Measurements from ENCODE around the gene ABR.

The ABR gene

GRCh38 chr17:1208966-1209365, 29.2 kb upstream of the ABR start:
- 97% methylated on average over 6 of the region's 6 CpGs for WGBS
- no peak overlapping the region for H3K18ac ChIP-seq (ENCODE audit: low read depth in 1 of 2, low read length in 2 of 2)

GRCh38 chr17:1206026-1206777, 26.4 kb upstream of the ABR start:
- no peak overlapping the region for H3K4me2 ChIP-seq (ENCODE audit: low read length, poor library complexity, severe bottlenecking)
- no peak overlapping the region for H2AK5ac ChIP-seq (ENCODE audit: low read length, severe bottlenecking)
- H3K4me3 ChIP-seq (ENCODE audit: insufficient read depth in 1 of 2, low read depth in 1 of 2, low read length in 2 of 2) = no peak overlapping the region
- H3K4ac ChIP-seq (ENCODE audit: low read depth in 1 of 2, low read length in 2 of 2) = no peak overlapping the region
- H3K23ac ChIP-seq (ENCODE audit: low read length in 2 of 2) = no peak overlapping the region
- H3K27ac ChIP-seq (ENCODE audit: low read length, poor library complexity, severe bottlenecking) = no peak overlapping the region
- no peaks in the 10 kb centered on the region for H3K9me3 ChIP-seq (ENCODE audit: control insufficient read depth, low read length)
- H3K36me3 ChIP-seq (ENCODE audit: control insufficient read depth in 1 of 2, insufficient read depth in 2 of 2, low read depth in 1 of 2, low read length in 2 of 2) = no peaks in the 10 kb centered on the region
- no peak overlapping the region for H3K14ac ChIP-seq (ENCODE audit: low read length in 2 of 2)
- no peak overlapping the region for H2AFZ ChIP-seq (ENCODE audit: low read depth, low read length)
- H4K8ac ChIP-seq (ENCODE audit: low read length) = no peak overlapping the region
- H3K18ac ChIP-seq (ENCODE audit: low read depth in 1 of 2, low read length in 2 of 2) = no peak overlapping the region
- peaks cover 15 to 21% of the 10 kb centered on the region in 2 experiments for H3K27me3 ChIP-seq (ENCODE audit: control insufficient read depth in 1 of 2, insufficient read depth in 1 of 2, low read length in 2 of 2)
- peaks cover 6% of the 10 kb centered on the region for H3K4me1 ChIP-seq (ENCODE audit: control insufficient read depth, insufficient read depth, low read depth, low read length)
- no peak overlapping the region for H2BK12ac ChIP-seq (ENCODE audit: low read length in 2 of 2)
- 94% methylated on average over 12 of the region's 12 CpGs for WGBS
- no peaks in the 10 kb centered on the region for H3K79me1 ChIP-seq (replicated peaks; ENCODE audit: low read length, poor library complexity, severe bottlenecking)
- no peak overlapping the region for H2BK5ac ChIP-seq (ENCODE audit: low read depth, low read length, poor library complexity, severe bottlenecking)
- DNase-seq = no peak
- no peak overlapping the region for H4K91ac ChIP-seq (ENCODE audit: low read length)
- no peak overlapping the region for H2BK15ac ChIP-seq (ENCODE audit: low read depth, poor library complexity, severe bottlenecking)
- no peak overlapping the region for H3K9ac ChIP-seq (ENCODE audit: low read length)
- no peak overlapping the region for H2BK120ac ChIP-seq (ENCODE audit: low read depth, low read length)

More at GRCh38 chr17:1208966-1209365, 29.2 kb upstream of the ABR start:
- Histone ChIP-seq H2AFZ (ENCODE audit: low read depth, low read length) (no peak overlapping the region), H3K9ac (ENCODE audit: low read length) (no peak overlapping the region), H3K79me1 (replicated peaks; ENCODE audit: low read length, poor library complexity, severe bottlenecking) (no peaks in the 10 kb centered on the region), H3K36me3 (ENCODE audit: control insufficient read depth in 1 of 2, insufficient read depth in 2 of 2, low read depth in 1 of 2, low read length in 2 of 2) (no peaks in the 10 kb centered on the region), H3K4me3 (ENCODE audit: insufficient read depth in 1 of 2, low read depth in 1 of 2, low read length in 2 of 2) (no peak overlapping the region), H3K4me1 (ENCODE audit: control insufficient read depth, insufficient read depth, low read depth, low read length) (no peaks in the 10 kb centered on the region), H3K9me3 (ENCODE audit: control insufficient read depth, low read length) (no peaks in the 10 kb centered on the region), H2BK15ac (ENCODE audit: low read depth, poor library complexity, severe bottlenecking) (no peak overlapping the region), H4K91ac (ENCODE audit: low read length) (no peak overlapping the region), H3K4ac (ENCODE audit: low read depth in 1 of 2, low read length in 2 of 2) (no peak overlapping the region), H2BK120ac (ENCODE audit: low read depth, low read length) (no peak overlapping the region), H2BK12ac (ENCODE audit: low read length in 2 of 2) (no peak overlapping the region), H3K27me3 (ENCODE audit: control insufficient read depth in 1 of 2, insufficient read depth in 1 of 2, low read length in 2 of 2) (peaks cover 22 to 38% of the 10 kb centered on the region in 2 experiments), H2AK5ac (ENCODE audit: low read length, severe bottlenecking) (no peak overlapping the region), H2BK5ac (ENCODE audit: low read depth, low read length, poor library complexity, severe bottlenecking) (no peak overlapping the region), H4K8ac (ENCODE audit: low read length) (no peak overlapping the region), H3K27ac (ENCODE audit: low read length, poor library complexity, severe bottlenecking) (no peak overlapping the region), H3K23ac (ENCODE audit: low read length in 2 of 2) (no peak overlapping the region), H3K14ac (ENCODE audit: low read length in 2 of 2) (no peak overlapping the region), H3K4me2 (ENCODE audit: low read length, poor library complexity, severe bottlenecking) (no peak overlapping the region)
- DNase-seq = no peak

- Histone ChIP-seq H2BK12ac (ENCODE audit: low read length in 2 of 2) (no peak overlapping the region), H3K9ac (ENCODE audit: low read length) (peak overlapping the region; percentile 84), H4K91ac (ENCODE audit: low read length) (no peak overlapping the region), H3K9me3 (ENCODE audit: control insufficient read depth, low read length) (no peaks in the 10 kb centered on the region), H3K79me1 (replicated peaks; ENCODE audit: low read length, poor library complexity, severe bottlenecking) (no peaks in the 10 kb centered on the region), H3K14ac (ENCODE audit: low read length in 2 of 2) (no peak overlapping the region), H2BK120ac (ENCODE audit: low read depth, low read length) (no peak overlapping the region), H3K4me1 (ENCODE audit: control insufficient read depth, insufficient read depth, low read depth, low read length) (peaks cover 6% of the 10 kb centered on the region), H3K36me3 (ENCODE audit: control insufficient read depth in 1 of 2, insufficient read depth in 2 of 2, low read depth in 1 of 2, low read length in 2 of 2) (no peaks in the 10 kb centered on the region), H2AFZ (ENCODE audit: low read depth, low read length) (no peak overlapping the region), H3K27me3 (ENCODE audit: control insufficient read depth in 1 of 2, insufficient read depth in 1 of 2, low read length in 2 of 2) (peaks cover 4 to 7% of the 10 kb centered on the region in 2 experiments), H3K4me2 (ENCODE audit: low read length, poor library complexity, severe bottlenecking) (peak overlapping the region; percentile 69), H2BK5ac (ENCODE audit: low read depth, low read length, poor library complexity, severe bottlenecking) (no peak overlapping the region), H3K23ac (ENCODE audit: low read length in 2 of 2) (no peak overlapping the region), H3K4me3 (ENCODE audit: insufficient read depth in 1 of 2, low read depth in 1 of 2, low read length in 2 of 2) (peak overlapping the region; percentile 53 to 80), H2BK15ac (ENCODE audit: low read depth, poor library complexity, severe bottlenecking) (no peak overlapping the region), H2AK5ac (ENCODE audit: low read length, severe bottlenecking) (no peak overlapping the region), H3K4ac (ENCODE audit: low read depth in 1 of 2, low read length in 2 of 2) (peak overlapping the region in 1 of 2 experiments; percentile 33), H3K18ac (ENCODE audit: low read depth in 1 of 2, low read length in 2 of 2) (peak overlapping the region; percentile 10 to 71), H3K27ac (ENCODE audit: low read length, poor library complexity, severe bottlenecking) (no peak overlapping the region), H4K8ac (ENCODE audit: low read length) (peak overlapping the region; percentile 85)
- no peak for DNase-seq
- WGBS = 57% methylated on average over 19 of the region's 19 CpGs
These were observed 24.1 kb upstream of the ABR start for GRCh38 chr17:1203967-1204291.

- peak overlapping the region; percentile 10 to 71 for H3K18ac ChIP-seq (ENCODE audit: low read depth in 1 of 2, low read length in 2 of 2)
- H2BK120ac ChIP-seq (ENCODE audit: low read depth, low read length) = no peak overlapping the region
- no peak overlapping the region for H3K27ac ChIP-seq (ENCODE audit: low read length, poor library complexity, severe bottlenecking)
- no peak overlapping the region for H3K14ac ChIP-seq (ENCODE audit: low read length in 2 of 2)
- H4K91ac ChIP-seq (ENCODE audit: low read length) = peak overlapping the region; percentile 59
- no peak overlapping the region for H3K4ac ChIP-seq (ENCODE audit: low read depth in 1 of 2, low read length in 2 of 2)
- H3K4me1 ChIP-seq (ENCODE audit: control insufficient read depth, insufficient read depth, low read depth, low read length) = peaks cover 6% of the 10 kb centered on the region
- H3K9me3 ChIP-seq (ENCODE audit: control insufficient read depth, low read length) = no peaks in the 10 kb centered on the region
- peak; percentile 82 for DNase-seq
- H2BK12ac ChIP-seq (ENCODE audit: low read length in 2 of 2) = peak overlapping the region in 1 of 2 experiments; percentile 54
- H2BK15ac ChIP-seq (ENCODE audit: low read depth, poor library complexity, severe bottlenecking) = no peak overlapping the region
- H3K23ac ChIP-seq (ENCODE audit: low read length in 2 of 2) = peak overlapping the region in 1 of 2 experiments; percentile 89
- H2AFZ ChIP-seq (ENCODE audit: low read depth, low read length) = peak overlapping the region; percentile 87
- peaks cover 3 to 5% of the 10 kb centered on the region in 2 experiments for H3K27me3 ChIP-seq (ENCODE audit: control insufficient read depth in 1 of 2, insufficient read depth in 1 of 2, low read length in 2 of 2)
- H4K8ac ChIP-seq (ENCODE audit: low read length) = peak overlapping the region; percentile 85
- 6% methylated on average over 48 of the region's 91 CpGs for WGBS
- H3K4me2 ChIP-seq (ENCODE audit: low read length, poor library complexity, severe bottlenecking) = peak overlapping the region; percentile 69
- no peaks in the 10 kb centered on the region for H3K36me3 ChIP-seq (ENCODE audit: control insufficient read depth in 1 of 2, insufficient read depth in 2 of 2, low read depth in 1 of 2, low read length in 2 of 2)
- H2AK5ac ChIP-seq (ENCODE audit: low read length, severe bottlenecking) = no peak overlapping the region
- H2BK5ac ChIP-seq (ENCODE audit: low read depth, low read length, poor library complexity, severe bottlenecking) = no peak overlapping the region
- H3K9ac ChIP-seq (ENCODE audit: low read length) = peak overlapping the region; percentile 84
- H3K79me1 ChIP-seq (replicated peaks; ENCODE audit: low read length, poor library complexity, severe bottlenecking) = no peaks in the 10 kb centered on the region
- H3K4me3 ChIP-seq (ENCODE audit: insufficient read depth in 1 of 2, low read depth in 1 of 2, low read length in 2 of 2) = peak overlapping the region; percentile 53 to 80
These were observed 23.6 kb upstream of the ABR start for GRCh38 chr17:1203111-1203966.
